ENCODE results near the gene PHKG2. TPM values are rescaled to one million over a fixed set of nuclear protein-coding genes. Genes with fewer than 3 reads are reported as not detected.

PHKG2 gene
- total RNA-seq, 4 donors from 2014 or later: 17.8 to 27.5 (median 21.6) TPM

GRCh38 chr16:30750876-30751465 lies 2.7 kb downstream of the PHKG2 start:
- TF ChIP-seq CTCF (IDR thresholded peaks at IDR 0.05; ENCODE audit: low read depth): no peak

- TF ChIP-seq CTCF (IDR thresholded peaks at IDR 0.05; ENCODE audit: low read depth): no peak
Observed at GRCh38 chr16:30753596-30753995, 5.4 kb downstream of the PHKG2 start.

- no peak for TF ChIP-seq CTCF (IDR thresholded peaks at IDR 0.05; ENCODE audit: low read depth)
Observed at GRCh38 chr16:30755955-30756780, 7.9 kb downstream of the PHKG2 start.

GRCh38 chr16:30756781-30757100 lies 8.5 kb downstream of the PHKG2 start:
- TF ChIP-seq CTCF (IDR thresholded peaks at IDR 0.05; ENCODE audit: low read depth): no peak

- TF ChIP-seq CTCF (IDR thresholded peaks at IDR 0.05; ENCODE audit: low read depth): no peak
Observed at GRCh38 chr16:30757316-30757715, 9.1 kb downstream of the PHKG2 start.

- TF ChIP-seq CTCF (IDR thresholded peaks at IDR 0.05; ENCODE audit: low read depth): no peak
Observed at GRCh38 chr16:30758988-30759491, 10.8 kb downstream of the PHKG2 start.

GRCh38 chr16:30760001-30760559 lies 11.9 kb downstream of the PHKG2 start:
- TF ChIP-seq CTCF (IDR thresholded peaks at IDR 0.05; ENCODE audit: low read depth): no peak

Measured in subcutaneous adipose tissue (tissue), 4 donors.